Right lung (tissue), 5 donors: ENCODE measurements around the gene SLC6A11. TPM values are rescaled to one million over a fixed set of nuclear protein-coding genes. Genes with fewer than 3 reads are reported as not detected.

Source experiments
- DNase-seq, 2 donors: peaks; one replicate each; pipeline ENCODE4 v3.0.0-alpha.2; 2013
- polyA plus RNA-seq, 5 donors: library from polyadenylated mRNA; unstranded; fragments of 120-200 nt; gene quantifications; one replicate each; pipeline versions ENCODE4 v1.2.1 to v1.2.3, GENCODE V29; 2013; ENCODE audit warnings: inconsistent platforms in 1 of 5, low replicate concordance in 1 of 5; ENCODE audit not compliant: insufficient read length in 5 of 5, insufficient read depth in 1 of 5

Gene SLC6A11
- polyA plus RNA-seq, 5 donors: 0.08 to 0.10 (median 0.09) TPM; not detected in 1

DNA sequence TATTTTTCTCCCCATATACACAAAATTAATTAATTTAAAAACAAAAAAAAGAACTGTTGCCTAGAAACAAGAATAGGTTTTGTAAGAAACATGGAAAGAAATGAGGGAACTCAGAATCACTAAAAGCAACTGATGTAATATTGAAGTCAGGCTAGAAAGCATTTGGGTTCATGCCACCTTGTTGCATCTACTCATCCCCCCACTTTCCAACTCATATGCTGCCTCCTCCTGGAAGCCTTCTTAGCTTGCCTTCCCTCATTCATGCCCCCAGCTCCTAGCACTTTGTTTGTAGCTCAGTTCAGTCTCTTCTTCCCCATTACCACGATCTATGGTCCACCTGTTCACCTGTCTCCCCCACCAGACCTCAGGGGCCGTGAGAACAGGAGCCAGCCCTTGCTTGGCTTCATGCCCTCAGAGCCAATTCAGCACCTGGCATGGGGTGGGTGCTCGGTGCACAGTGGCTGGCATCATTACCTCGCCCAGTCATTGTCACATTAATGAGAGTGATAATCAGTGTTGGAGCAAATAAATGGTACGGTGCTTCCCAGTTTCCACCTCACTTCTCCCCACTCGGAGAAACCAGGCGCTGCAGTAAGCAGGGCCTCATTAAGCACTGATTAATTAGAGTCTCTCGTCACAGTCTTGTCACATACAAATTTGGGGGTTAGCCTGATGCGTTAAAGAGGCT, 114.1 kb downstream of the SLC6A11 start:
- no peak for DNase-seq

DNA sequence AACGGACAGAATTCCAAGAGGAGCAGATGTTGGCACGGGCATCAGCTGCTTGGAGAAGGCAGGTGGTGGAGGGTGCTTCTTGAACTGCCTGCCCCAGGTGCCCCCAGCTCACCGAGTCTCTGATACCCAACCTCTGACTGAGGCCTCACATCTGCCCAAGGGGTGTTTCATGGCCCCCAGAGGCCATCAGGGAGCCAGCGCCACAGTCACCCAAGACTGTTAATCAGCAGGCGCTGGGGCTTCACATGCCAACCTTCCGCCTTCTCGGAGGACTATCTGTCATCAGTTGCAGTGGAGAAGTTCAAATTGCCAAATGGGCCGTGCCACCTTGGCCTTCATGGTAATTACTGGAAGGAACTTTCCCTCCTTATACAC, 114.6 kb downstream of the SLC6A11 start:
- DNase-seq: no peak

DNA sequence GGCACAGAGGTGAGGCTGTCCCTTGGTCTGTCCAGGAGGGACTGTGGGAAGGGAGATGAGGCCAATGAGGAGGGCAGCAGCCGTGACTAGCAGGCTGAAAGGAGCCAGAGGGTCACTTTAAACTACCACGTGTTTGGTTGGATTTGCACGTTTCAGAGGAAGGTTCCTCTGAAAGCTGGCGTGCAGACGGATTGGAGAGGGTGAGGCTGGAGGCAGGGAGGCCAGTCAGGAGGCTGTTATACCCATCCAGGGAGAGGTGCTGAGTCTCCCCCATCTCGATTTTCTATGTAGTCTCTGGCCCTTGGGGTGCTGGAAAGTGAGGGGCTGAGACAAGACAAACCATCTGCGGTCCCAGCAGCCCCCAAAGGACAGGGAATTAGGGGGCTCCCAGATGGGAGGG, 116.6 kb downstream of the SLC6A11 start:
- DNase-seq: no peak

DNA sequence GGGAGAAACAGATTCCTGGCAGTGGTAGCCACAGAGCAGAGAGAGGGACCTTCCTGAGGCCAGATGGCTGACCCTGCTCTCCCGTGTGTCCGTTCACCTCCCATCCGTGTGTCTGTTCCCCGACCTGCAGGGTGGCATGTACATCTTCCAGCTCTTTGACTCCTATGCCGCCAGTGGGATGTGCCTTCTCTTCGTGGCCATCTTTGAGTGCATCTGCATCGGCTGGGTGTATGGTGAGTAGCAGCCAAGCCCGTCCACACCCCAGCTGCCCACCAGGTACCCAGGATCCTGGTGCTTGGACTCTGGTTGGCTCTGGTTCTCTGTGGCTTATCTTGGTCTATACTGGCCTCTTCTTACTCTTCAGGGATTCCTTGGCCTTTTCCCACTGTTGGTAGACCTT, 117.0 kb downstream of the SLC6A11 start:
- no peak for DNase-seq

DNA sequence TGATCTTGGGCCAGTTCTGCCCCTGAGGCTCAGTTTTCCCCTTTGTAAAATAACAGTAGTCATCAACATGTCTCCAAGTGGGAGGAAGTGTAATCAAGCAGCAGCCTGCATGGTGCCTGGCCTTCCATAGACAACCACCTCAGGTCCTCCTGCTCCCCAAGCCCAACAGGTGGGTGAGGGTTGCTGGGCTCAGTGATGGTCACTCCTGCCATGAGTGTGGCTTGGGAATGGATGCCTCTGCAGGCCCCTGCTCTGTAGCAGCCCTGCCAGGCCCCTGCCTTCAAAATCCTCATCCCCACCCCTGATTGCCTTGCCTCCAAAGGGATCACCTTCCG, 117.4 kb downstream of the SLC6A11 start:
- DNase-seq: no peak

DNA sequence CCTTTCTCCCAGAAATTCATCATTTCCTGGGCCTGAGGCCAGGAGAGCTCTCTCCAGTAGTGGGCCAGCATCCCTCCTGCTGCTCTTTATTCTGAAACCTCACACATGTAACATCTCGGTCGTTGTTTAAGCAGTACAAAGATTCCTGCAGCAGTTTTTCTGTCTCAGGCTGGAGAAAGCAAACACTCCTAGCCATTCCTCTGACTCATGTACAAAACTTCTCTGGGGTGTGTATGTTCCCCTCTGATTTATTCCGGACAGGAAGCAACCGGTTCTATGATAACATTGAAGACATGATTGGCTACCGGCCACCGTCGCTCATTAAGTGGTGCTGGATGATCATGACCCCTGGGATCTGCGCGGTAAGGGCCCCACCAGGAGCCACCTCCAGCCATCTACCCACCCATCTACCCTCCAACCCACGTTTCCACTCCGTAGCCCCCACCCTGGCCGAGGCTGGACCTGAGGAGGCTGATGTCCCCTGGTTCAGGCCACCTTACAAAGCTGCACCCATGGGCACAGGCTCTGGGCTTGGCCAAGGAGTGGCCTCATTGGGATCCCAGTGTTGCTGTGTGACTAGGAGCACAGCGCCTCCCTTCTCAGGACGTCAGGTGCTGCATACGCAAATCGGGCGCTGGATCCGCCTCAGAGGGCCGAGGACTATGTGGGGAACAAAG, 117.9 kb downstream of the SLC6A11 start:
- no peak for DNase-seq

DNA sequence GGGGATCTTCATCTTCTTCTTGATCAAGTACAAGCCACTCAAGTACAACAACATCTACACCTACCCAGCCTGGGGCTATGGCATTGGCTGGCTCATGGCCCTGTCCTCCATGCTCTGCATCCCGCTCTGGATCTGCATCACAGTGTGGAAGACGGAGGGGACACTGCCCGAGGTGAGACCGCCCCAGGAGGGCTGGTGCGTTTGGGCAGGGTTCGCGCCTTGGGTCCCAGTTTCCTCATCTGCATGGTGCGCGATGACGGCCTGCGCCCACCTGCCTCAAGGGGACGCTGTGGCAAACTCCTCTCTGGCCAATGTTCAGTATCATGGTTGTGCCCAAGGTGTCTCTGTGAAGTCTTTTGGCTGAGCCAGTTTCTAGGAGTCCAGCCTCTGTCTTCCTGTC, 119.0 kb downstream of the SLC6A11 start:
- no peak for DNase-seq

DNA sequence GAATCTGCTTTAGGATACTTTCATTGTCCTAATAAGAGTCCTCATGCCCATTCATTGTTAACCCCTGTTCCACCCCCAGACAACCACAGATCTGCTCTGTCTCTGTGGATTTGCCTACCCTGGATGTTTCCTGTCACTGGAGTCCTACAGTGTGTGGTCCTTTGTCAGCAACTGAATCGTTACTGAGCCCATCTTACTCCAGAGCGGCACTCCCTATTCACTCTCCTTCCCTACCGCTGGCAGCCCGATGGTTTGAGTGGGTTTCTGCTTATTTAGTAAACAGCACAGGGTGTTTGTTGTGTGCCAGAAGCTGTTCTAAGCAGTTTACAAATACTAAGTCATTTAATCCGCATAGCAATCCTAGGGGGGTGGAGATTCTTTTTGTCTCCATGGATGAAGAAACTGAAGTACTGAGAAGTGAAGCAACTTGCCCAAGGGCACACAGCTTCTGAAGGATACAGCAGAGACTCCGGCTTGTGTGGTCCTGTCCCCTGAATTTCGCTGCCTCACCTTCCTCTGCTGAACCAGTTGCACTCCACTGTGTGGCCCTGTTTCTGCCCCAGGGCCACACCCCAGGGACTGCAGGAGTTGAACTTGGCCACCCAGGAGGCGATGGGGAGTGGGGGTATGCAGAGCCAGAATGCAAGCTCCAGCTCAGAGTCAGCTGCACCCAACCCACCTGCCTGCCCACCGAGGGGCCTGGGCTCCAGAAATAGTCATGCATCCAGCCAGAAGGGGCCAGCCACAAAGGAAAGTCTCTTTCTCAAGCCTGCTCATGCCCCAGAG, 120.0 kb downstream of the SLC6A11 start:
- DNase-seq: no peak

DNA sequence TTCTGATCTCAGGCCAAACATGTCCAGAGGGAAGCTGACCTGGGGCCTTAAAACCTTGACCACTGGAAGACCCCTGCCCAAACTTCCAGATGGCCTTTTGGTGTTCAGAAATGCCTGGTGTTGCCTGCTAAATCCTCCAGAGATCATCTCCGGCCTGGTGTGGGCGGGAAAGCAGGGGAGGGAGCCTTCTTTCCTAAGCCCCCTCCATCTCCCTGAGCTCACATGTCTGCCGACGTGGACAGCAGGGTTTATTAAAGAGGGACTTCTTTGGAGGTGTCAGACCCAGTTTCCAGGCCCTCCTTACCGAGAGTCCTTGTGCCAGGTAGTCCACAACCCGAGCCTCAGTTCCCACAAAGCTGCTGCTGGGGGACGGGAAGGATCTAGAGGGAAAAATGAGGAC, 120.7 kb downstream of the SLC6A11 start:
- no peak for DNase-seq

DNA sequence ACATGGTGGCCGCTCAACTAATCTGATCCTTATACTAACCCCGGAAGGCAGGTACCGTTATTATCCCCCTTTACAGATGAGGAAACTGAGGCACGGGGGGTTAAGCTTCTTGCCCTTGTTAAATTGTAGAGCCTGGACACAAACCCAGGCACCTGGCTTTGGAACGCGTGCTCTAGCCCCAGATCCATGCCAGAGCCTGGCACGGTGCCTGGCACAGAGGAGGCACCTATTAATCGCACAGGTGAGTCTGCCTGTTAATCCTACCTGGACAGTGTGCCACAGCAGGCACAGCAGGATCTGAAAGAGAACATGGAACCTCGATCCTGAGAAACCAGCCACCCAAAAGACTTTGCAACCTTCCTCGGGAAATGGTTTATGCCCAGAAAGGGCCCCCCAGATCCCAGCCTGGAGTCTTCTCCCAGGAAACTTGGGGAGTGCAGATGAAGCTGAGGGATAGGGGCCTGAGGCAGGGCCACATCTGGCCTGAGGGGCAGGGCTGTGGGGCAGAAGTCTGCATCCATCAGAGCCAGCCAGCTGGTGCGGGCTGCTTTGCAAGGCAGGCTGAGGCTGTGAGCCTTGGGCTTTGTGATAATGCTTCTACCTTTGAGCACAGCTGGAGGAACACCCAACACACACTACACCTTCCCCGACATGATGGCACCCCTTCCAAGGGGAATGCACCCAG, 121.3 kb downstream of the SLC6A11 start:
- DNase-seq: no peak

DNA sequence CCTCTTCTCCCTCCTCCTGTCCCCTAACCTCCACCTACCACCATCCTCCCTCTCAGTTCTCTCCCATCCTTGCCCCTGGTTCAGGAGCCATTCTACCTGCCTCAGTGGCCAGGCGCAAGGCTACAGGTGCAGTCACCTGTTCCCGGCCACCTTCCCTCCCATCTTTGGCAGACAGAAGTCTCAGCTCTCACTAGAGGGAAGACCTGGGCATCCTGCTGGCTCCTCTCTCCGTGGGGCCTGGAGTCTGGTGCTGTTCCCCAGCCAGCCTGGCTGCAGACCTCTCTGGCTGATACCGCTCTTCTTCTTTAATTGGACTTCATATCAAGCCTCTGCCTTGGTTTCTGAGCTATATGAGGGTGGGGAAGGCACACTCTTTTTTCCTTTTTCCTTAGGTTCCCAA, 123.5 kb downstream of the SLC6A11 start:
- DNase-seq: no peak

DNA sequence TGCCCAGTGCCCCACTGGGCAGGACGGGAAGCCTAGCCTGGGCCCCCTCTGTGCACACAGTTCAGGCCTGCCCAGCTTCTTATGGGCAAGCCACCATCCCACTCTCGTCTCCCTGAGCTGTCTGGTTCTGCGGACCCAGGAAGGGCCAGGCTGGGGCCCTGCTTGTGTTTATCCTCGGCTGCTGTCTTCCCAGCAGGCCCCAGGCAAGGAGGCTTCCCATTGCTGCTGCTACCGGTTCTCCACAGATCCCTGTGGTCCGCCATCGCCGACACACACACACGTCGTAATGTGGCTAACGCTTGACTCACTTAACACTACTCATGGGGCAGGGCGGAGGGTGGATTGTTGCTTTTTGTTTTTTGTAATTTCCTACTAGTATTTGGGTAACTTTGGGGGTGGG, 124.1 kb downstream of the SLC6A11 start:
- DNase-seq: no peak

DNA sequence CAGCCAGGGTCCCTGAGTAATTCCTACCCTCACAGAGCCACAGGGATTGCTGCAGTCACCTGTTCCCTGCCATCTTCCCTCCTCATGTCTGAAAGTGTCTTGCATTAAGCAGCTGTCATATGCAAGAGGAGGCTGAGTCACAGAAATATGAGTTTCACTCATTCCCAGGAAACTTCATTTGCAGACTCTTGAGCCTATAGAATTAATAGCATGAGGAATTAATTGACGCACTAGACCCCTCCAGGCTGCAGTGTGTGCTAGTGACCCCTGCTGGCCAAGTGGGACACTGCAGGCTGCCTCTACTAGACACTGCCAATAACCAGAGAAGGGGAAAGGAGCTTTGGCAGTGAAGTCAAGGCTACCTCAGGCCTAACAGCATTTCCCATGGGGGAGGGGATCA, 125.9 kb downstream of the SLC6A11 start:
- DNase-seq: no peak

DNA sequence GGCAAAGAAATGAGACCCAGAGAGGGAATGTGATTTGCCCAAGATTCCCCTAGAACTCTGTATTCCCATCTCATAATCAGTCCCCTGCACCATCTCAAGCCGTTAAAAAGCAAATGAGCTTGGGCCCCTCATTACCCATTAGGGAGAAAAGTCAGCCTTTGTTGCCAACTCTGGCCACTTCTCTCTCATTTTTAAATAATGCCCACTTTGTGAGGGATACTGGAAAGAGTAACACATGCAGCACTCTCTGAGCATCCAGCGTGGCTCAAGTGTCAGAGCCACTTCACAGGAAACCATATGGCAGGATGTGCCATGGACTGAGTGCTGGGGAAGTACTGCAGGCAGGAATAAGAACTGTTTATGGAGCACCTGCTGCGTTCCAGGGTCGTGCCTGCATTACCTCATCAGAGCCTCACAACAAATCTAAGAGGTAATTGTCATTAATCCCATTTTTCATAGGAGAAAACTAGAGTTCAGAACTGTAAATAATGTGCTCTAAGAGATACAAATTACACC, 126.7 kb downstream of the SLC6A11 start:
- DNase-seq: no peak

DNA sequence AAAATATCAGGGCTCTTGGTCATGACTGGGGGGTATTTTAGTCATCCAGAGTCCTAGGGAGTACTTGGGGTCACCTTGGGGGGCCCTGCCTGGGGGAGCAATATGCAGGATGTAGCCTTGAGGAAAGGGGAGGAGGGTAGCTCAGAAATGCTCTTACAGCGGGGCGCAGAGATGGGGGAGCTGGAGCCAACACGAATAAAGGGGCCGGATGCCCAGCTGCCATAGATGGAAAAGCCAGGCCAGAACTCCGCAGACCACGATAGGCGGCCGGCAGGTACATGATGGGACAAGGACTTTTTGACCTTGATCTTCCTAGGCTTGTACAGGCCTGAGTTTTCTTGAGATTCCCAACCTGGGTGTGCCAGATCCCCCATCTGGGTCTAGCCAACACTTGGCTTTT, 128.8 kb downstream of the SLC6A11 start:
- no peak for DNase-seq

DNA sequence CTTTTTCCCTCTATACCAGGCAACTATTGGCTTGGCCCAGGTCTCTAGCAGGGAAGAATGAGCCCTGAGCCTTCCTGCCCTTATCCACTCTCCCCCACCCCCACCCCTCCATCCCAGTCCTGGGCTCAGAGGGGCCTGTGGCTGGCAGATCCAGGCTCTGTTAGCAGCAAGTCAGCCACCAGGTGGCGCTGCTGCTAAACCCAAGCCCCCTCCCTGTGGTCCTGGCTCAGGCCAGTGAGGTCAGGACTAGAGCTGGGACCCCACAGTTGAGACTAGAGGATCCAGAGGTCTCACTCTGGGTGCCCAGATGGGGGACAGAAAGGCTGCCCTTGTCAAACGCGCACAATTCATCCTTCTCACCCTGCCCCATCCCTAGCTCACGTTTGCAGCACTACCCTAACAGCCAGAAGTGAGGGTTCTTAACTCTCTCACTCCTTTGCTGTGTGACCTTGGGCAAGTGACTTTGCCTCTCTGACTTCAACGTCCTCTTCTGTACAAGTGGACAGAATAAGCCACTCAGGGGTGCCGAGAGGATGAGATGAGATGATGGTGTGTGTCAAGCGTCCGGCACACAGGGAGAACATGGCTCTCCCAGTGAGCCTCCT, 129.8 kb downstream of the SLC6A11 start:
- DNase-seq: peak in 1 of 2 donors; percentile 55

DNA sequence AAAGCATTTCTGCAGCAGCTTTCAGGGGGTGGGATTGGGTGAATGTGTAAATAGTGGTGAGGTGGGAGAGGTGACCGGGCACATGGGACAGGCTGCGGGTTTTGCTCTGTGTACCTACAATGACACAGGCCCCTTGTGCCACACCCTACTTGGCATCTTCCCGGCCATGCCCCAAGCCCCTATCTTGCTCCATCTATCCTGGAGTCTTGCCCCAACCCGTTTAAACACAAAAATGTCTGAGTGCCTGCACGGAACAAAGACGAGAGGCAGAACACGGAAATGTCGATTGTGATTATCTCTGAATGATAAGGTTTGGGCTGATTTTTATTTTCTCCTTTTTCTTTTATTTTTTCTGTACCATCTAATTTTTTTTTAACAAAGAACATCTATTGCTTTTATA, 130.5 kb downstream of the SLC6A11 start:
- DNase-seq: no peak

DNA sequence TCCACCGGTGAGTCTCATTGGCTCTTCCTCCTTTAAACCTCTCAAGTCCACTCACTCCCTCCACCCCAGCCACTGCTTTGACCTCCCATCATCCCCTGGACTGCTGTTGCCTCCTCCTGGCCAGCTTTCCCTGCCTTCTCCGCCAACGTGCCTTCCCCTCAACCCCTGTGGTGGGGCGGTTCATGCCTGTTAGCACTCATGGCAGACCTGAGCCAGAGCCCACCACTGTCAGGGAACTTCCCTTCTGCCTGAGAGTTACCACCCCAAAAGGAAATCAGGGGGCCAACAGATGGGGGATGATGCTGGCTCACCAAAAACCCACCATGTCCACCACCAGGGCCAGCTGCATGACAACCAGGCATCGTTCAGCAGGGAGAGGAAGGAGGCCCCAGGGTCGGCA, 132.3 kb downstream of the SLC6A11 start:
- no peak for DNase-seq

DNA sequence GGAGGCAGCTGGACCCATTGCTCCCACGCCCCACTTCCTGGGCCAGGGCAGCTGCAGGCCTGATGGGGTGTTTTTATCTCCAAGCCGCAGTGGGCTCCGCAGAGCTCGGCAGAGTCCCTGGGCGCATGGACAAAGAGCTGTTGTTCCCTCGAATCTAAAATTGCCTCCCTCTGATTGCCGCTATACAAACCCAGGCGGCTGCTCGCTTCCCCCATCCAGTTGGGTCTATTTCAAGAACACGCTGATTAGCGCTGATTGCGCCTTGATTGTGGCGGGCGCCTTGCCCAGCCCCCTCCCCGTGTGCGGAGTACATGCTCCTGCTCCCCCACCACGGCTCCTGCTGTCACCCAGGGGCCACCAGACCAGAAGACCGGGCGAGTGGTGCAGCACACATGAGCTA, 133.2 kb downstream of the SLC6A11 start:
- no peak for DNase-seq

DNA sequence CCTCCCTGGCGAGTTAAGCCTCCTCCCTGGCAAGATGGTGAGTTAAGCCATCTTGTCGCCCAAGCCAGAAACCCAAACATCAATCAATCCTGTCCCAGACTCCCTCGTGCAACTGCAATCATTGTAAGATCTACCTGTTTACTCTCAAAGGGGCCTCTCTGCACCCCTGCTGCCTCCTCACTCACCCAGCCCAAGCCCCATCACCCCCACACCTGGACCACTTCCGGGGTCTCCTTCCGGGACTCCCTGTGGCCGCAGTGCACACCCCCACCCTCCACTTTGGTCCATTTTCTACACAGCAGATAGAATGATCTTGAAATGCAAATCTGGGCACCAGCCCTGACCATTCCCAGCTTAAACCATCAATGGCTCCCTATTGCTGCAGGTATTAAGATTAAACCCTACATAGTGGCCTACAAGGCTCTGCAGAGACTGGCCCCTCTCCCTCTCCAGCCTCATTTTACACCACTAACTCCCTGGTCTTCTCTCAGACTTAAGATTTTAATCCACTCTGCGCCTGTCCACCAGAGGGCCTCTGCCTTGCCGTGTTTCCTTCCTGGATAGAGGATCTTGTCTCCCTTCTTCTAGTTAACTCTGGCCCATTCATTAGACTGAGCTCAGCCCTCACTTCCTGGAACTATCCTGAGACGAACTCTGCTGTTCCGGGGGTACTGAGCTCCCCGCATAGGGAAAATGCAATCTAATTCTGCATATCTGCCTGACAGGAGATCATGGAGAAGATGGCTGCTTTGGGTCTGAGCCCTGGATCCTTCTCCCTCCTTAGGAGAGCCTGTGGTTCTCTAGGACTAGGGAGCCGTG, 134.7 kb downstream of the SLC6A11 start:
- DNase-seq: no peak
